ENCODE measurements around the gene PLCH2.
"Not testable (repeated sequence)": the region's sequence is repeated elsewhere in the genome, so short reads cannot be mapped to it uniquely, and the experiment has no call there.

The PLCH2 gene

GRCh38 chr1:2476061-2476999, at the start of gene PLCH2:
TSS of gene PLCH2 (plus strand) at chr1:2476289. CDS start at chr1:2476589, 300 bp downstream.
- no peak for DNase-seq (ENCODE audit: low spot score)

DNA sequence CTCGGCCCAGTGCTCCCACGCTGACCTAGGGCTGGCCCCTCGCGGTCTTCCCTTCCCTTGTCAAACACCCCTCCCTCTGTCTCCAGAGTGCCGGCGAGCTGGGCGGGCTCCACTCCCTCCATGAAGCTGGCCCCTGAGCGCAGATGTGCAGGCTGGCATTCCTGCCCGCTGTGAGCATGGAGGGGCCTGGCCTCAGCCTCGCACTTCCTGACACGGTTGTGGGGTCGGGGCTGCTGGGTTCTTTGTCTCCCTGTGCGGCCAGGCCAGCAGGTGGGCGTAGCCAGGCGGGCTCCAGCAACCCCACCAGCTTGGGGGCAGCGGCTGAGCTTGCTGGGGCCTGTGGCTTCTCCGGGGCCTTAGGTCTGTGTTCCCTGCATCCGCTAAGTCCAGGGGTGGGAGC, 49.5 kb upstream of the PLCH2 start:
- DNase-seq (ENCODE audit: low spot score): no peak

DNA sequence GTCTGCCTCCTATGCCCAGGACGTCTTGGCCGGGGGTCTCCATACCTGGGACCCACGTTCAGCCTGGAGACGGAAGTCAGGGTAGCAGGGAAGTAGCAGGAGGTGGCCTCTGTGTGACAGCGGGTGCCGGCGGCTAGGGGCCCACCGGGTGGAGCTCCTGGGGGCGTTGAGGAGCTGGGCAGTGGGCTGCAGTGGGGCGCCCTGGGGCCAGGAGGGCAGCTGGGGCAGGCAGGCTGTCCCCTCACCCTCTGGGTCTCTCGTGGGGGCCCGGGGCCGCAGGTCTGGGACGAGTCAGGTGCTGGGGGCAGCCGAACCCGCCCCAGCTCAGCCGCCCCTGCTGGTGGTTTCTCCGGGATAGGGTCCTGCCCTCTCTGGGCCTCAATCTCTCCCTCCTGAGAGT, 49.0 kb upstream of the PLCH2 start:
- no peak for DNase-seq (ENCODE audit: low spot score)

DNA sequence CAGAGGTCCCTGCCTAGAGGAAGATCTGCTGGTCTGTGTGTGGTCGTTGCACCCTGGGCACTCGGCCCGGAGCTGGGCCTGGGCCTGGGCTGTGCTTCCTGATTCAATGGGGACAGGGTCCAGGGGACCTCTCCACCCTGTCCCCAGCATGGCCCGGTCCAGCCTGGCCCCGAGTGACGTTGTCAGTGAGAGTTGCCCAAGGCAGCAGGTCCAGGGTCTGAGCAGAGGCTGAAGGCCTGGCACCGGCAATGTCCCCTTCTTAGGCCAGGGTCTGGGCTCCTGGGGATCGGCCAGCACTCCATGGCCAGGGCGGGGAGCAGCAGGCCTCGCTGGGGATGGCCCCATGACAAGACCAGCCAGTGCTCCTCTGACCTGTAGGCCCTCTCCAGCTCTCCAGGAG, 48.1 kb upstream of the PLCH2 start:
- no peak for DNase-seq (ENCODE audit: low spot score)

DNA sequence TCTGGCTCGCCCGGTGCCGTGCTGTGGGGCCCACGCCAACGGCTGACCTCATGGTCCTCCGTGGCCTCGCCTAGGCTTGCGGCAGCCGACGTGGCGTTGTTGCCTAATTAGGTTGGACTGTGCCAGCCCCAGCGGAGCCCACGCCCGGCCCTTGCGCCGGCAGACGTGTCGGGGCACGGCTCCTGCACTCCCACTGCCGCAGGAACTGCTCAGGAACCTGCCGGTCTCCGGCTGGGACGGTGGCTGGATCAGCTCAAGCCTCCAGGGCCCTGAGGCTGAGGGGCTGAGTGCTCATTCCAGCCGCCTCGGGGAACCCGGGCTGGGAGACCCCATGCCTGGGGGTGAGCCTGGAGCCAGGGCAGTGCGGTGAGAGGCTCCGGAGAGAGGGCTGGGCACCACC, 47.6 kb upstream of the PLCH2 start:
- DNase-seq (ENCODE audit: low spot score): no peak

DNA sequence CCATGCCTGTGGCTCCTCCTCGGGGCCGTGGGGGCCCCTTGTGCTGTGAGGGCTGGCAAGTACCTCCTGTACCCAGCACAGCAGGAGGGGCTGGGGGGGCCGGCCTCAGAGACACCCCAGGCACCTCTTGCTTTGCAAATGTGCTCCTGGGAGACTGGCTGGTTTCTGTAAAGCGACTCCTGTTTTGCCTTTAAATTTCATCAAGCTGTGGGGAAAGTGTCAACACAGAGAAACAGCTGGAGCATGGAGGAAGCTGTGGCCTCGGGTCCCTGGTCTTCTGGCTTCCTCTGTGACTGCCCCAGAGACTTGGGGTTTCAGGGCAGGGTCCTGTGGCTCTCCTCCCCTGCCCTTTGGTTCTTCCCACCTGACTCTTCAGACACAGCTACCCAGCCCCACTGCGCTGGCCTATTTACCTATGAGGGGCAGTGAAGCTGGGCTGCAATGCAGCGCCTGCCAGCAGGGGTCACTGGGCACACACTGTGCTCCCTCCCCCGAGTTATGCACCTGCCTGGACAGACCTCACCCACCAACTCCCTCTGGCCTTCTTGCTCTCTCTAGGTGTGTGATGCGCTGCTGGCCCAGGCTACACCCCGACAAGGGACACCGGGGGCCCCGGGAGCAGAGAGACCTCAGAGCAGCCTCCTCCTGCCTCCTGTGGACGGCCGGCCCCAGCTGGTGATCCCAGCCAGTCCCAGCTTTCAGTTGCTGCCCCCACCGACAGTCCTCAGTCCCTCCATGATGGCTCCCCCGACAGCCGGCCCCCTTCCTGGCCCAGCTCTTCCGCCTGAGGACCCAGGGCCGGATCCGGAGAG, 46.1 kb upstream of the PLCH2 start:
- no peak for DNase-seq (ENCODE audit: low spot score)

DNA sequence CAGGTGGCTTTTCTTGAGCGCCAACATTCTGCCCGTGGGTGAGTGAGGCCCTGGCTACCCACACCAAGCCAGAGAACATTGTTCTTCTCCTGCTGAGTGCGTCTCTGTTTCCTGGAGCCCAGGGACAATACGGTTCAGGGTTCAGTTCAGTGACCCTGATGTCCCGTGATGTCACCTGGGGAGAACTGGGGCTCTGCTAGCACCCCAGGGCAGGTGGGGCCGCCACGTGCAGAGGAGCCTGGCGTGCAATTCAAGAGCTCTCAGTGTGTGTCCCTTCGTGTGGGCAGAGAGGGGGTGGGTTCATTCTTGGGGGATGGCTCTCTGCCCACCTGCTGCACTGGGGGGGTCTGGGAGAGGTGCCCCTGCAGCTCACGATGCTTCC, 45.5 kb upstream of the PLCH2 start:
- DNase-seq (ENCODE audit: low spot score): no peak

- DNase-seq (ENCODE audit: low spot score): no peak
Observed at GRCh38 chr1:2431103-2431502, 45.0 kb upstream of the PLCH2 start.

DNA sequence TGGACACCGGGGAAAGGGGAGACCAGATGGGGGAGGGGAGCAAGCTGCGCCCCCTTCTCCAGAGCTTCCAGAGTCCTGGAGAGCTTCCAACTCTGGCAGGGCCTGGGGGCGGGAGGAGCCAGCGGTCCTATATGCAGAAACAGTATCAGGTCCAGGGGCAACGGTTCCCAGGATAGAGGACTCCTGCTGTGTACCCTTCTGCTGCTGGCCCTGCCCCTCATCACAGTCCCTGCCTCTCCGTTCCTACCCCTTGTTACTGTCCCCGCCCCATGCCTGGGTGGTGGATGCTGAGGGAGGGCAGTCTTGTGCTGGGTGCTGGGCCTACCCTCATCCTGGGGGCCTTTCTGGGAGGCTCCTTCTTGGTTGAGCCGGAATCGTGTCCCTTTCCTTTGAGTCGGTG, 44.6 kb upstream of the PLCH2 start:
- no peak for DNase-seq (ENCODE audit: low spot score)

GRCh38 chr1:2432441-2432844, 43.6 kb upstream of the PLCH2 start:
- no peak for DNase-seq (ENCODE audit: low spot score)

DNA sequence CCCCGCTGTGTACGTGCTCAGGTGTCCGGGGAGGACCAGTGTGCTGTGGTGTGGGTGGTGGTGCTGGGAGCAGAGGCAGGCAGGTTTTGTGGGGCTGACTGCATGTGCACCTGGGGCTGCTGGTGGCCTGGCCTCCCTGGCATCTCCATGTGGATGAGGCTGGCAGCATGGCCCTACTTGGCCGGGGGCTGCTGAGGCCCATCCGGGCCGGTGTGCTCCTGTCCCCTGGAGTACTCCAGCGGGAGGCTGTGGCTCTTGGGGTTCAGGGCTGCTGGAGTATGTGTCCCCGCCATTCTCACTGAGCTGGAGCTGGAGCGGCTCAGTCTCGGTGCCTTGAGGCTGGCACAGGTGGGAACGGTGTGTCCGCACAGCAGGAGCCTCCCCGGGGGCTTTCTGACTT, 42.9 kb upstream of the PLCH2 start:
- no peak for DNase-seq (ENCODE audit: low spot score)

- no peak for DNase-seq (ENCODE audit: low spot score)
Observed at GRCh38 chr1:2433936-2434655, 42.0 kb upstream of the PLCH2 start.

DNA sequence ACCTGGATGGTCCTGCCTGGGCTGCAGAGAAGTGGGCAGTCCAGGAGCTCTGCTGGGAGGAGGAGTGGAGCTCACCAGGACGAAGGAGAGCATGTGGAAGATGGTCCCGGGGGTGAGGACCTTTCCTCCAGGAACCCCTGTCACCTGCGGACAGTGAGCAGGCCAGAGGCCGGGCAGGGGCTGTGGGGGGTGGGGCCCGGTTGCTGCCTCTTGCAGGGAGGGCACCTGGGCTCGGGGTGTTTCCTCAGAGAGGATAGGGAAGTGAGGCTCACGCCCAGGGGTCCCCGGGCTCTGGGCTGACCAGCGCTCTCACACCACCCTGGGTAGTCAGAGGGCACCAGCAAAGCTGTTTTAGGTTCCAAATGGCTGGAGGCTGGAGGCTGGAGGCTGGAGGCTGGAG, 41.0 kb upstream of the PLCH2 start:
- no peak for DNase-seq (ENCODE audit: low spot score)

DNA sequence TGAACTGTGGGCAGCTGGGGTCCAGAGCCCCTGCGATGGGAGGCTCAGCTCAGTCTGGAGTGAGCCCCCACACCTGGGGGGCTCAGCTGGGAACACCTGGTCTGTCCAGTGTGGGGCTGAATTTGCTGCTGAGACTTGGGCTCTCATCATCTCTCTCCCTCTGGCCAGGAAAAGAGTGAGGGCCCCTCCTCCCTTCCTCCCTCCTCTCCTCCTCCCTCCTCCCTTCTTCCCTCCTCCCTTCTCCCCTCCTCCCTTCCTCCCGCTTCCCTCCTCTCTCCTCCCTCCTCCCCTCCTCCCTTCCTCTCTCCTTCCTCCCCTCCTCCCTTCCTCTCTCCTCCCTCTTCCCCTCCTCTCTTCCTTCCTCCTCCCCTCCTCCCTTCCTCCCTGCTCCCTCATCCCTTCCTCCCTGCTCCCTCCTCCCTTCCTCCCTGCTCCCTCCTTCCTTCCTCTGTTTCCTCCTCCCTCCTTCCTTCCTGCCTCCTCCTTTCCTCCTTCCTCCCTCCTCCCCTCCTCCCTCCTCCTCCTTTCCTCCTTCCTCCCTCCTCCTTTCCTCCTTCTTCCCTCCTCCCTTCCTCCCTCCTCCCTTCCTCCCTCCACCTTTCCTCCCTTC, 40.2 kb upstream of the PLCH2 start:
- no peak for DNase-seq (ENCODE audit: low spot score)

DNA sequence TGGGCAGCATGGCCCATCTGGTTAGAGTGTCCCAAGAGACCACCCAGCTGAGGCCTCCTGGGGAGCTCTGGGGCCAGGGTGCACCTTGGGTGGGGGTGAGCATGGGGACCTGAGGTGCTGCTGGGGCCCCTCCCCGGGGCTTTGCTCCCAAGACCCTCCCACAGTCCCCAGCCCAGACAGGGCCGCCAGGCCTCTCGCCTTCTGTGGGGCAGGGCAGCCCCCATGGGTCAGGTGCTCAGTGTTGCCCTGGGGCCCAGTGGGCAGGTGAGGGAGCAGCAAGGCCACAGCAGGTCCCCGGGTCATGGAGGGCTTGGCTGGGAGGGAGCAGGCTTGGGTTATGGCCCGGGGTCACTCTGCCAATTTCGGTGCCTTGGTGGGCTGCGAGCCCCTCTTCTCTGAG, 39.2 kb upstream of the PLCH2 start:
- DNase-seq (ENCODE audit: low spot score): no peak

DNA sequence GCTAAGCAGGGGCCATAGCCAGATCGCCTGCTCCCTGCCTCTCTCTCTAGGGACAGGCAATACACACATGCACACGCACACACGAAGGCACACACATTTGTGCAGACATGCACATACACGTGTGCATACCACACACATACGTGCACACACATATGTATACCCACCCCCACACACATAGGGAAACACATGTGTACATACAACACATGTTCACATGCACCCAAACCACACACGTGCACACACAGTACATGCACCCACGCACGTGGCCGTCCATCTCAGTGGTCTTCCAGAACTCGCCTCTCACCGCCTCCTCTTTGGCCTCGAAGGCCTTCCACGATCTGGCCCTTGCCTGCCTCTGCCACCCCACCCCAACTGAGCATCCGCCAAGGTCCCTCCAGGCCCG, 38.5 kb upstream of the PLCH2 start:
- DNase-seq (ENCODE audit: low spot score): no peak

- DNase-seq (ENCODE audit: low spot score): no peak
Observed at GRCh38 chr1:2438038-2438437, 38.1 kb upstream of the PLCH2 start.

DNA sequence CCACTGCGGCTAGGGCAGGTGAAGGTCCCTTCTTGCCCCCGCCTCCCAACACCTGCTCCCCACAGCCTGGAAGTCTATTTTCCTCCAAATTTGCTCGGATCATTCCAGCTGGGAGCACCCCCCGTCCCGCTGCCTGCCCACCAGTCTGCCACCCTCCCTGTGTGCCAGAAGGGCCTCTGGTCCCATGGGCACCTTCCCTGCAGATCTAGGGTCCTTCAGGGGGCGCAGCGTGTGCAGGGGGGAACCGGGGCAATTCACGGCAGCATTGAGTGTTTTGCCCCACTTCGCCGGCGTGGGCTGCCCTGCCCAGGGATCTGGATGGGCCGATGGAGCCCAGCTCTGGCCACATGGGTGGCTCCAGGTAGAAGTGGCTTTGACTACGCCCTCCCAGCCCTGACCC, 37.4 kb upstream of the PLCH2 start:
- DNase-seq (ENCODE audit: low spot score): no peak

DNA sequence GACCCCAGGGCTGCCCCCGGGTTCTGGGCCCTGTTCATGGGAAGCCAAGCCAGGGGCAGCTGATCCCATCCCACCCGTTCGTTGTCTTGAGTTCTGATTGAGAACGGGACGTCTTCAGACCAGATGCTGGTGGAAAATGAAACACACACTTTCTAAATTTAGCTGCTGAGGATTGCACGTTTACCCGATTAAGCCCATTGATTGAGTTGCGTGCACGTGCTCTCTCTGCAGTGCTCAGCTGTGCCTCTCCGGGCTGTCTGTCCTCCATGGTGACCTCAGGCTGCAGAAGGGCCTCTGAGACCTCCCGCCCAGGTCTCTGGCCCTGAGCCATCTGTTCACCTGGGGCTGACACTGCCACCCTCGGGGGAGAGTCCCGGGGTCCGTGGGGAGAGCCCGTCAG, 36.7 kb upstream of the PLCH2 start:
- DNase-seq (ENCODE audit: low spot score): no peak

- not testable (repeated sequence) for DNase-seq (ENCODE audit: low spot score)
Observed at GRCh38 chr1:2440346-2440745, 35.7 kb upstream of the PLCH2 start.

DNA sequence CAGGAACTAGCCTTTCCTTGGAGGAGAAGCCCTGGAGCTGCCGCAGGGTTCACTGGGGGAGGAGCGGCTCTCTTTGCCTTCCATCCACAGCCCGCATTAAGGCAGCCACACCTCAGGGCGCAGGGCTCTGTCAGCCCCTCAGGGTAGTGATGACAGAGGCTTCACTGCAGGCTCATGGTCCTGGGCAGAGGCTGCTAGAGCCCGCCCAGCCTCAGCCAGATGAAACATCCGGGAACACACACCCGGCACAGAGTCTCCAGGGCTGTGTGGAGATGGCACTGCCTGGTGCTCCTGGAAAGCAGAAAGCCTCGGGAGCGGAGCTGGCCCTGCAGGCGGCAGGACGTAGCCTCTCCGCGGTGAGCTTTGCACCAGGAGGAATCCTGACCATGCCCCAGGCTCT, 34.3 kb upstream of the PLCH2 start:
- DNase-seq (ENCODE audit: low spot score): no peak

GRCh38 chr1:2442661-2443060, 33.4 kb upstream of the PLCH2 start:
- DNase-seq (ENCODE audit: low spot score): no peak

All from RKO (cell line).